Gastrocnemius medialis (tissue), 4 donors: ENCODE measurements around the gene CDKAL1.

Experiments used
- POLR2A ChIP-seq, 2 donors: fragments of 450-650 bp; IDR thresholded peaks; one replicate each; pipeline ENCODE4 v1.6.1; 2017; ENCODE audit warnings: antibody characterized with exemption in 2 of 2, mild to moderate bottlenecking in 2 of 2, moderate library complexity in 2 of 2
- TF ChIP-seq, protein P1 (sequence below), 5 experiments: fragments of 450-650 bp in 3 of 5; fragments of 200-600 bp in 2 of 5; sonication (generic) in 2 of 5; IDR thresholded peaks in 4 of 5; conservative IDR thresholded peaks in 1 of 5; 1 replicate in 4 of 5; 2 replicates in 1 of 5; pipeline ENCODE4 v1.5.1; 2016 to 2019; ENCODE audit warnings: antibody characterized with exemption in 5 of 5, mild to moderate bottlenecking in 3 of 5, moderate library complexity in 3 of 5

DNA sequence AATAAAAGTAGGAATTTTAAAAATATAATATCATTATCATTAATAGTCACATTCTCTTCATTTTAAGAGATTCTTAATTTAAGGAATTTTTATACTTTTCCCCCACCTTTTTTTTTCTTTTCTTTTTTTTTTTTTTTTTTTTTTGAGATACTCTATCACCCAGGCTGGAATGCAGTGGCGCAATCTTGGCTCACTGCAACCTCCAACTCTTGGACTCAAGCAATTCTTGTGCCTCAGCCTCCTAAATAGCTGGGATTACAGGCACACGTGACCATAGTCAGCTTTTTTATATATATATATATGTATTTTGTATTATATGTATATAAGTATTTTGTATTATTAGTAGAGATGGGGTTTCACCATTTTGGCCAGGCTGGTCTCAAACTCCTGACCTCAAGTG lies 457.7 kb downstream of the CDKAL1 start:
- TF ChIP-seq POLR2A (IDR thresholded peaks at IDR 0.05) = no peak
- TF ChIP-seq, protein P1, sequence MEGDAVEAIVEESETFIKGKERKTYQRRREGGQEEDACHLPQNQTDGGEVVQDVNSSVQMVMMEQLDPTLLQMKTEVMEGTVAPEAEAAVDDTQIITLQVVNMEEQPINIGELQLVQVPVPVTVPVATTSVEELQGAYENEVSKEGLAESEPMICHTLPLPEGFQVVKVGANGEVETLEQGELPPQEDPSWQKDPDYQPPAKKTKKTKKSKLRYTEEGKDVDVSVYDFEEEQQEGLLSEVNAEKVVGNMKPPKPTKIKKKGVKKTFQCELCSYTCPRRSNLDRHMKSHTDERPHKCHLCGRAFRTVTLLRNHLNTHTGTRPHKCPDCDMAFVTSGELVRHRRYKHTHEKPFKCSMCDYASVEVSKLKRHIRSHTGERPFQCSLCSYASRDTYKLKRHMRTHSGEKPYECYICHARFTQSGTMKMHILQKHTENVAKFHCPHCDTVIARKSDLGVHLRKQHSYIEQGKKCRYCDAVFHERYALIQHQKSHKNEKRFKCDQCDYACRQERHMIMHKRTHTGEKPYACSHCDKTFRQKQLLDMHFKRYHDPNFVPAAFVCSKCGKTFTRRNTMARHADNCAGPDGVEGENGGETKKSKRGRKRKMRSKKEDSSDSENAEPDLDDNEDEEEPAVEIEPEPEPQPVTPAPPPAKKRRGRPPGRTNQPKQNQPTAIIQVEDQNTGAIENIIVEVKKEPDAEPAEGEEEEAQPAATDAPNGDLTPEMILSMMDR (IDR thresholded peaks at IDR 0.05 in 4 of 5, conservative IDR thresholded peaks at IDR 0.05 in 1 of 5) = no peak
